Measurements from ENCODE around the gene CR1. TPM values are rescaled to one million over a fixed set of nuclear protein-coding genes. Genes with fewer than 3 reads are reported as not detected.

Gene CR1
- total RNA-seq, 4 donors from 2014 or later = 0.88 to 23.9 (median 2.7) TPM

GRCh38 chr1:207459008-207459407, 36.9 kb upstream of the CR1 start:
- Histone ChIP-seq H3K9me3 (no peaks in the 10 kb centered on the region), H3K27ac (peak overlapping the region in 1 of 4 donors; percentile 5), H3K4me3 (no peak overlapping the region), H3K4me1 (peaks cover 0 to 12% (median 0%) of the 10 kb centered on the region in 4 donors), H3K36me3 (no peaks in the 10 kb centered on the region), H3K27me3 (peaks cover 0 to 8% of the 10 kb centered on the region in 2 donors)
- TF ChIP-seq CTCF (IDR thresholded peaks at IDR 0.05) (no peak), POLR2A (IDR thresholded peaks at IDR 0.05) (no peak)
- DNase-seq = peak in 1 of 3 donors; percentile 43

- Histone ChIP-seq H3K9me3 (no peaks in the 10 kb centered on the region), H3K4me3 (no peak overlapping the region), H3K4me1 (no peaks in the 10 kb centered on the region), H3K27me3 (no peaks in the 10 kb centered on the region), H3K27ac (no peak overlapping the region), H3K36me3 (no peaks in the 10 kb centered on the region)
- no peak for DNase-seq
- TF ChIP-seq POLR2A (IDR thresholded peaks at IDR 0.05) (no peak), CTCF (IDR thresholded peaks at IDR 0.05) (no peak)
Measured at GRCh38 chr1:207461649-207462048, 34.3 kb upstream of the CR1 start.

- Histone ChIP-seq H3K27ac (no peak overlapping the region), H3K27me3 (no peaks in the 10 kb centered on the region), H3K36me3 (no peaks in the 10 kb centered on the region), H3K9me3 (no peaks in the 10 kb centered on the region), H3K4me3 (no peak overlapping the region), H3K4me1 (no peaks in the 10 kb centered on the region)
- DNase-seq = no peak
- no peak for TF ChIP-seq CTCF (IDR thresholded peaks at IDR 0.05)
- TF ChIP-seq POLR2A (IDR thresholded peaks at IDR 0.05) = no peak
Measured at GRCh38 chr1:207462535-207462934, 33.4 kb upstream of the CR1 start.

GRCh38 chr1:207463021-207463420, 32.9 kb upstream of the CR1 start:
- H3K4me1 ChIP-seq = no peaks in the 10 kb centered on the region
- no peak for DNase-seq
- H3K36me3 ChIP-seq = no peaks in the 10 kb centered on the region
- H3K27me3 ChIP-seq = no peaks in the 10 kb centered on the region
- TF ChIP-seq CTCF (IDR thresholded peaks at IDR 0.05) (no peak), POLR2A (IDR thresholded peaks at IDR 0.05) (no peak)
- no peak overlapping the region for H3K4me3 ChIP-seq
- no peak overlapping the region for H3K27ac ChIP-seq
- H3K9me3 ChIP-seq = no peaks in the 10 kb centered on the region

GRCh38 chr1:207463571-207463970, 32.4 kb upstream of the CR1 start:
- TF ChIP-seq CTCF (IDR thresholded peaks at IDR 0.05) (no peak), POLR2A (IDR thresholded peaks at IDR 0.05) (no peak)
- H3K27ac ChIP-seq = no peak overlapping the region
- DNase-seq = no peak
- H3K4me3 ChIP-seq = no peak overlapping the region
- no peaks in the 10 kb centered on the region for H3K4me1 ChIP-seq
- no peaks in the 10 kb centered on the region for H3K9me3 ChIP-seq
- H3K36me3 ChIP-seq = no peaks in the 10 kb centered on the region
- no peaks in the 10 kb centered on the region for H3K27me3 ChIP-seq

- TF ChIP-seq CTCF (IDR thresholded peaks at IDR 0.05) = no peak
- no peak for TF ChIP-seq POLR2A (IDR thresholded peaks at IDR 0.05)
- DNase-seq = no peak
- Histone ChIP-seq H3K4me1 (no peaks in the 10 kb centered on the region), H3K9me3 (no peaks in the 10 kb centered on the region), H3K27ac (no peak overlapping the region), H3K36me3 (no peaks in the 10 kb centered on the region), H3K27me3 (no peaks in the 10 kb centered on the region), H3K4me3 (no peak overlapping the region)
Measured at GRCh38 chr1:207470927-207471326, 25.0 kb upstream of the CR1 start.

All from Peyer's patch (tissue), 4 donors.